Kasumi-1 (cell line): Measurements from ENCODE around the gene GBP6.
"Not testable (repeated sequence)": the region's sequence is repeated elsewhere in the genome, so short reads cannot be mapped to it uniquely, and the experiment has no call there.

Experiments
- DNase-seq, 2 experiments: peaks; one replicate each; lab custom pipeline; 2025; lab: John Stamatoyannopoulos, UW

The GBP6 gene, protein sequence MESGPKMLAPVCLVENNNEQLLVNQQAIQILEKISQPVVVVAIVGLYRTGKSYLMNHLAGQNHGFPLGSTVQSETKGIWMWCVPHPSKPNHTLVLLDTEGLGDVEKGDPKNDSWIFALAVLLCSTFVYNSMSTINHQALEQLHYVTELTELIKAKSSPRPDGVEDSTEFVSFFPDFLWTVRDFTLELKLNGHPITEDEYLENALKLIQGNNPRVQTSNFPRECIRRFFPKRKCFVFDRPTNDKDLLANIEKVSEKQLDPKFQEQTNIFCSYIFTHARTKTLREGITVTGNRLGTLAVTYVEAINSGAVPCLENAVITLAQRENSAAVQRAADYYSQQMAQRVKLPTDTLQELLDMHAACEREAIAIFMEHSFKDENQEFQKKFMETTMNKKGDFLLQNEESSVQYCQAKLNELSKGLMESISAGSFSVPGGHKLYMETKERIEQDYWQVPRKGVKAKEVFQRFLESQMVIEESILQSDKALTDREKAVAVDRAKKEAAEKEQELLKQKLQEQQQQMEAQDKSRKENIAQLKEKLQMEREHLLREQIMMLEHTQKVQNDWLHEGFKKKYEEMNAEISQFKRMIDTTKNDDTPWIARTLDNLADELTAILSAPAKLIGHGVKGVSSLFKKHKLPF

DNA sequence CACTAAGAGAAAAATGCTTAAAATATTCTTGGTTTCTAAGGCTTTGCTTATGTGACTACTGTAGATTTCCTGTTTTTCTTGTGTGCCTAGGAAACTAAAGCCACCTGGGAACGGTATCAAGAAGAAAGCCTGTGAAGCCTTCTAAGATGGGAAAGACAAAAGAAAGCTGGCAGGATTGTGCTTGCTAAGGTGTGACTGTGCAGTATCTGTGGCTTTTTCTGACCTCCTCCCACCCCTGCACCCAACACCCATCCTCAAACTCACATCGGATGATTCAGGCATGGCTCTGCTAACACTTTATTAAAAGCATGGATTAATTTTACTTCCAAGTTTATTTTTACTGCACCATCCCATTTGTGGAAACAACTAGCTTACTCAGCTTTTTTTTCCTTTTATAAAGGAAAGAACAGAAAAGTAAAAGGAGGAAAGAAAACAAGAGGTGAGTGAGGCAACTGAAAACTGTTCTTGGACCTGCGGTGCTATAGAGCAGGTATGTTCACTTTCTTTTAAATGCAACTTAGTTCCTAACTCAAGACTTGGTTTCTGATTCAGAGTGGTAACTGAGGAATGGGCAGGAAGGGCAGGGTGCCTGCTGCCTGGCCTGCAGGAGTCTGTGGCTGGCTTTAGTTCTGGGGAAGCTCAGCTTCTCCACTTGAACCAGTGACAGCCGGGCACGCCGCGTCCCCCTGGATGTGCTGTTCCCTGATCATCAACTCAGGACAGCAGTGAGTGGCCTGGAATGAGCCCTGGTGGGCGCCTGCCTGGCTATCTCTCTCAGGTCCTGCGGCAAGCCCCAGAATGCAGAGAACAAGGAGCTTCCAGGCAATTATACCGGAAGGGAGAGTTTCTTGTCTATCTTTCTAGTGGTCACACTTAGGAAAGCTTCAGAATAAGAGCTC, at the start of gene GBP6:
TSS of gene GBP6 (plus strand) at position 422 of the 899 bp plus-strand sequence. CDS start 4,493 bp downstream, outside the sequence.
- DNase-seq = no peak

DNA sequence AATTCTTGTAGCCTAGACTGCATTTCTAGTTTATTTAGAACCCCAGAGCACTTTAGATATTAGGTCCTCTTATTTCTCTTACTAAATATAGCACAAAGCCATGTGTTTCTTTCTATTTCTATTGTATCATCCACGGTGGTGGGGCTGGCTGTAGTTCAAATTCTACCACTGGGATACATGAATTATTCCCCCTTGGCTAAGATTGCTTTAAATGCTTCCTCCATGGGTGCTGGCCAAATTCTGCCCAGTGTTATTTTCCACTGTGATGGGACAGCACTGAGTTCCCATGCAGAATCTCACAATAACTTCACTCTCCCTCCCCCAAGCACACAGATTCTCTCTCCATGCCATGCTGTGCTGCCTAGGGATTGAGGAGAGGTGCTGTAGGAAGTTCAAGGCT, 41.5 kb upstream of the GBP6 start:
- no peak for DNase-seq

DNA sequence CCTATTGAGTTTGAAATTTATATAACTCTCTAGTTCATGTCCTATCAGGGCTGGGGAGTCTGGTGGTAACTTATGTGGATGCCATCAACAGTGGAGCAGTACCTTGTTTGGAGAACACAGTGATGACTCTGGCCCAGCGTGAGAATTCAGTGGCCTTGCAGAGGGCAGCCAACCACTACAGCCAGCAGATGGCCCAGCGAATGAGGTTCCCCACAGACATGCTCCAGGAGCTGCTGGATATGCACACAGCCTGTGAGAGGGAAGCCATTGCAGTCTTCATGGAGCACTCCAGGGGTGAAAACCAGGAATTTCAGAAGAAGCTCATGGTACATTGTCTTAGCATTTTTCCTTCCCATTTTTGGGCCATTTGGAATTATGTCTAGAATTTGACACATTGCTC, 32.0 kb upstream of the GBP6 start:
- DNase-seq = no peak

DNA sequence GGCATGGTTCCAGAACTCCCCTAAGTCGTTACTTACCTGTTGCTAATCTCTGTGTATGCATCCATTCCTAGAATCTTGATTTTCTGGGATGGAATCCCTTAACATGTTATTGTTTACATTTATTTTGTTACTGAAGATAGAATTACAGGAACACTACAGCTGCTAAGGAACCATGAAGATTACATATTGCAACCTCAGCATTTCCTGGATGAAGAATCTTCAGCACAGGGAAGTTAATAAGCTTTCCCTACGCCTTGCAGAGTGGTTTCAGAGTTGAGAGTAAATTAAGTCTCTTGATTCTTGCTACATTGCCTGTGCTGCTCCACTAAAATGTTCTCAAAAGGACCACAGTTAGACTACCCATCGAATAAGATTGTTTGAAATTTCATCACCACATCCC, 31.4 kb upstream of the GBP6 start:
- DNase-seq = no peak

DNA sequence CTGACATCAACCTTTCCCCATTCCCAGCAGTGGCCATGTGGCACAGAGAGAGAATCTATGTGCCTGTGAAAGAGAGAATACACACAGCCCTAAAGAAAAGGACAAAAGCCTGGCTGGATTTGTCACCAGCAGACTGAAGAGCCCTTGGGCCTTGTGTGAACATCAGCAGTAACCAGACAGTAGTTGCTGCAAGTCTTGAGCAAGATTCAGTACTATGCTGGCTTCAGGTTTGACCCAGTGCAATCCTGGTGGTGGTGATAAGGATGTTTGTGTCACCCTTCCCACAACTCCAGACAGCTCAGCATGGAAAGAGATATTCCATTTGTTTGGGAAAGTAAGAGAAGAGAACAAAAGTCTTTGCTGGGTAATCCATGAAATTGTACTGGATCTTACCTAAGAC, 28.4 kb upstream of the GBP6 start:
- DNase-seq = no peak

DNA sequence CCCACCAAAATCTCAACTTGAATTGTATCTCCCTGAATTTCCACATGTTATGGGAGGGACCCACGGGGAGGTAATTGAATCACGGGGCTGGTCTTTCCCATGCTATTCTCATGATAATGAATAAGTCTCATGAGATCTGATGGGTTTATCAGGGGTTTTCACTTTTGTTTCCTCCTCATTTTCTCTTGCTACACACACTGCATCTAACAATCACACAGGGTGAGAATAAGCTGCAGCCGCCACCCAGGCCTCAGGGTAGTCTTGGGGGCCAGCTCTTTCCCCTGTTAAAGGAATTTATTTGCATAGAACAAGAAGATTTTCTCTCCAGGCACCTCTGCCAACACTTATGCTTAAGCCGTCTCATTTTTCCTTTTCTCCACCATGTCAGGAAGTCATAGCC, 26.0 kb upstream of the GBP6 start:
- no peak for DNase-seq

DNA sequence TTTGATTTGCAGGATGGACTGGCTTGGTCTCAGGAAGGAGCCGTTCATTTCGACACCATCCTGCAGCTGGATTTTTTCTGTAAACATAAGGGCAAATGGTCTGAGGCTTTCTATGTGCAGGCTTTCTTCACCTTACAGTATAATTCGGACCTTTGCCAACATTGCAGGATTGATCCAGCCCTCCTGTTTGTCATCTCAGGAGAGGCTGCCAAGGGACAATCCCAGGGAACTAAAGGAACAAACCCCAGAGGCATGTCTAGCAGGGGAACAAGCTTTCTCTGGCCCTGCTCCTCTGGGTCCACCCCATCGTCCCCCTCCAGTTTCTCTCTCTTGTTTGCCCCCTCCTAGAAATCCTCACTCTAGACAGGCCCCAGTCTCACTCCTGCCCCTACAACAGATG, 24.8 kb upstream of the GBP6 start:
- DNase-seq = no peak

DNA sequence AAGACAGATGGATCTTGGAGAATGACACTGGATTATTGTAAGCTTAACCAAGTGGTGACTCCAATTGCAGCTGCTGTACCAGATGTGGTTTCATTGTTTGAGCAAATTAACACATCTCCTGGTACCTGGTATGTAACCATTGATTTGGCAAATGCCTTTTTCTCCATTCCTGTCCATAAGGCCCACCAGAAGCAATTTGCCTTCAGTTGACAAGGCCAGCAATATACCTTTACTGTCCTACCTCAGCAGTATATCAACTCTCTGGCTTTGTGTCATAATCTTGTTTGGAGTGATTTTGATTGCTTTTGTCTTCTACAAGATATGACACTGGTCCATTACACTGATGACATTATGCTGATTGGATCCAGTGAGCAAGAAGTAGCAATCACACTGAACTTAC, 18.4 kb upstream of the GBP6 start:
- DNase-seq = not testable (repeated sequence)

DNA sequence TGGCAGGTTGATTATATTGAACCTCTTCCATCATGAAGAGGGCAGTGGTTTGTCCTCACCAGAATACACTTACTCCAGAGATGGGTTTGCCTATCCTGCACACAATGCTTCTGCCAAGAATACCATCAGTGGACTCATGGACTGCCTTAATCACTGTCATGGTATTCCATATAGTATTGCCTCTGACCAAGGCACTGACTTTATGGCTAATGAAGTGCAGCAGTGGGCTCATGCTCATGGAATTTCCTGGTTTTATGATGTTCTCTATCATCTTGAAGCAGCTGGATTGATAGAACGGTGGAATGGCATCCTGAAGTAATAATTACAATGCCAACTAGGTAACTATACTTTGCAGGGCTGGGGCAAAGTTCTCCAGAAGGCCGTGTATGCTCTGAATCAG, 16.6 kb upstream of the GBP6 start:
- DNase-seq = no peak

DNA sequence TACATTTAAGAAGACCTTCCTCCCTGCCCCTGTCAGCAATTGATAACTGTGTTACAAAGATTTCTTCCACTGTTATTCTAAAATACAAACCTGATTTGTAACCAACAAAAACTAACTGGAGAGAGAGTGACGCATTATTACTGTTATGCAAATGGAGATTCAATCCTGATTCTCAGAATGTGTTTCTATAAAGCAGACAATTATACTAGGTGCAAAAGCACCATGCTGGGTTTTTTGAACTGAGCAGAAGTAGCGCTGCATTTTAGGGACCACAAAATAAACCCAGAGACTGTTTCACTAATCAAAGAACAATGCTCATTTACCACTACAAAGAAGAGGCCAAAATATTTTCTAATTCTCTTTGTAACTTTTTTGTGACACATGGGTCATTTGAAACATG, 13.6 kb upstream of the GBP6 start:
- no peak for DNase-seq

DNA sequence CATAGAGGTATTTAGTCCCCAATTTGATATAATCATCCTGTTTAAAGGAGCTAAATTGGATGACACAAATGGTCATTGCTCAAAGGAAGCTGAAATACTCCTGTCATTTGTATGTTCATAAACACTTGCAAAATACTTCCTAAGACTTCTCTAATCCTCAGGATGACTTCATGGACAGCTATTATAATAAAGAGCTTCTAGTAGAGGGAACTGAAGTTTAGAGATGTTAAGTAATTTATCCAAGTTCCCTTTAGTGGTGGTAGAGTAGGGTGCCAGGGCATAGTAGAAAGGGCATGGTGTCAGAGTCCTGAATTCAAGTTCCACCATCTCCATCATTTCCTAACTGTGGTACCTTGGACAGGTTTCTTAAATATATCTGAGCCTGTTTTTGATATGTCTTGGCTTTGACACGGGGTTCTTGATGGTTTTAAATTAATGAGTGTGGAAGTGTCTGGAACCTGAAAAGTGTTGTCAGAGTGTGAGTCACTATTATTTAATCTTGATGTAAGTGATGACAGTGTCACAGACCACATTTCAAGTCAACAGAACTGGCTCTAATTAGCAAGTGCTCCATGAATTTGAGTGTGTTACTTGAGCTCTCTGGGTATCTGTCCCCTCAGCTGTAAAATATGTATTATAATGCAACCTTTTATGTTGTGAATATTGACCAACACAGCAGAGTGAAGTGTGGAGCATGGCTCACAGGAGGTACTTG, 12.1 kb upstream of the GBP6 start:
- no peak for DNase-seq

DNA sequence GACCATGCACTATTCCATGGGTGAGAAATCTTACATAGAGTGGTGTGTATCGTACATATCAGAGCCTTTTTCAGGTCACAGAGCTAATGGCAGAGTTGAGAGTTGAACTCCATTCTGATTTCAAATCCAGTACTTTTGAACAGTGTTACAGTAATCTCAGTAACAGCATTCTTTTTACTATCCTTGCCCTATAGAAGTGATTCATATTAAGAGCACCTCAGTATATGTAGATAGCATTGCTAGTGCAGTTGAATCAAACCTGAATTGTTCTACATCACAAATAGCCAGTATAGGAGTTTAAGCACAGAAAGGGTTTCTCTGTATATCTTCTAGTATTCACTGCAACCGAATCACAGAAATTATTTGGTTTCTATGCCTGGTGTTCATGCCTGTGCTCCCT, 11.4 kb upstream of the GBP6 start:
- no peak for DNase-seq

DNA sequence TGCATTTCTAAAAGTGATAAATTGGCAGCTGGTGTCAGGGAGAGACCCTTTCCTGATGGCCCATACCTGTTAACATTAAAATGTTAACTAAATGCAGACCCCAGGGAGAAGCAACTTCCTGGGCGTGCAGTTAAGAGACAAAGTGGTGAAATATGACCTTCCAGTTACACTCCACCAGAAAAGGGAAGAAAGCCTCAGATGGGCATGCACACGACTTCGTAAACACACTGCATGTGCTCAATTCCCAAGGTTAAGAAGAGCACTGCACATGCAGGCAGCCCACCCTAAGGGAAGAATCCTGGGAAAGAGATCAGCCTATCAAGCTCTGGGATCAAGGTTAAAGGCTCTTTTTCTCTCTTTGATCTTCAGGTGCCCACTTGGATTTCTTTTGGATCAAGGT, 9.7 kb upstream of the GBP6 start:
- DNase-seq = peak; percentile 35 to 57

DNA sequence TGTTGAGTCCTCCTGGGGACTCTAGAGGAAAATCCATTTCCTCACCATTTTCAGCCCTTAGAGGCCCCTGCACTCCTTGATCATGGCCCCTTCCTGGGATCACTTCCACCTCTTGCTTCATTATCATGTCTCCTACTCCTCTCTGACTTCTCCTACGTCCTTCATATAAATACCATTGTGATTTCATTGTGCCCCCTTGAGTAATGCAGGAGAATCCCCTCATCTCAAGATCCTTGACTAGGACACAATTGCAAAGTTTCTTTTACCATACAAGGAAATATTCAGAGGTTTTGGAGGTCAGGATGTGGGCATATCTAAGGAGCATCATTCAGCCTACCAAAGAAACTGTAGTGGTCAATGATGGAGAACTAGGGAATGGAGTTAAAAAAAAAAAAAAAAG, 8.8 kb upstream of the GBP6 start:
- DNase-seq = no peak

DNA sequence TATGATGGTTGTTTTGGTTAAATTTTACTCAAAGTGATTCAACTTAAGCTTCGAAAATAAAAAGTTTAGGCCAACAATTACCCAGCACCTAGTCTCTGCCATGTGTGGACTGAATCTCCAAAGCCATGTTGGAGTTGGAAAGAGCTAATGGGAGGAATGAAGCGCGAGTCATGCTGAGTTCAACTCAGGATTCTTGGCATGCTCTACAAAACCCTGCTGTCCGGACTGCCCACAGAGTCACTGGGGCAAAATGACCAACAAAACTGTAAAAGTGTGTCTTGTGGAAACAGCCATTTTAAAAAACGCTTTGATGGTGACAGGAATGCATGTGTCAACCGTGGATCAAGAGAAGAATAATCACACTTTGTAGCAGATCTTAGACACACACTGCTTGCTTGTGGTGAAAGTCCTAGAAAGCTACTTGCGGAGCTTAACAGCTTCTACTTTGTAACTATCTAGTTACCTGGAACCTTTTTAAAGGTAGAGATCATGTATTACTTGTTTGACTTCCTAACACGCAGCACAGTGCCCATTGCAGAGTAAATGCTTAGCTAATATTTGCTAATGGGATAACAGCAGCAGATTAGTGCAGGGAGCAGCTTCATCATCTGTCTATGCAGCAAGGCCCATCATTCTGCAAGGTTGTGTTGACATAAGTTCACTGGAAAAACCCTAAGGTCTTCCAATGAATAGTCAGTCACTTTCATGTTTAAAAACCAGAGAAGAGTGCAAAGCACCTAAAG, 7.0 kb upstream of the GBP6 start:
- no peak for DNase-seq

DNA sequence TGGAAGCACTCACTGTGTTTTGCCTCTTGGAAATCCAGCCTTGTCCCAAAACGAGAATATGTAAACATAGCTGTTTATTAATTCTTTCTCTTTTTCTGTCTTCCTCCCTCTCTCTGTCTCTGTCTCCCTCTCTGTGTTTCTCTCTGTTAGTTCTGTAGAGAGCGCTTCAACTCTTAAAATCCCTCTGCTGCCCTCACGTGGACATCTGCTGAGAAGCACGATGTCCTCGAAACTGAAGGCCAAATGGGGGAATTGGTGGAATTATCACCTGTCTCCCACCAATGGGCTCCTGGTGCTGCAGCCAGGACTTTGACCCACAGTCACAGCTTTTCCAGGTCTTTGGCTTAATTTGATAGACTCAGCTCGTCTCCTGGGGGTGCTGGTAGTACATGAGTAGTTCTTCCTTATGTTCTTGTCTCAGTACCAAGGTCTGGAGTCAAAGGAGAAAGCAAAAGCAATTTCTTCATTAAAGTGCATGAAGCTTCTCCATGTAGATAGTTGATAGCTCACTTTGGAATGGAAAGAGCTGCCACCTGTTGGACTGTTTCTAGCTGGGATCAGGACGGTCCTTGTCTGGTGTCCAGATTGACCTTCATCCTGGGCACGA, 5.5 kb upstream of the GBP6 start:
- DNase-seq = peak; percentile 85 to 92

DNA sequence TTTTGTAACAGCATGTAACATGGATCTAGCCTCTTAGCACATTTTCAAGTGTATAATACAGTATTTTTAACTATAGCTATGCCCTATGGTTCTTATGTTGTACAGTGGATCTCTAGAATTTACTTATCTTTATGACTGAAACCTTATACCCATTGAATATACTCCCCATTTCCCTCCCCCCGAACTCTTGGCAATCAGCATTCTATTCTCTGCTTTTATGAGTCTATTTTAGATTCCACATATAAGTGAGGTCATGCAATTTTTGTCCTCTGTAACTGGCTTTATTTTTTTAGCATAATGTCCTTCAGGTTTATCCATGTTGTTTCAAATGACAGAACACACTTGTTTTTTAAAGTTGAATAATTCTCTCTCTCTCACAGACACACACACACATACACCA, 3.1 kb upstream of the GBP6 start:
- DNase-seq = no peak

DNA sequence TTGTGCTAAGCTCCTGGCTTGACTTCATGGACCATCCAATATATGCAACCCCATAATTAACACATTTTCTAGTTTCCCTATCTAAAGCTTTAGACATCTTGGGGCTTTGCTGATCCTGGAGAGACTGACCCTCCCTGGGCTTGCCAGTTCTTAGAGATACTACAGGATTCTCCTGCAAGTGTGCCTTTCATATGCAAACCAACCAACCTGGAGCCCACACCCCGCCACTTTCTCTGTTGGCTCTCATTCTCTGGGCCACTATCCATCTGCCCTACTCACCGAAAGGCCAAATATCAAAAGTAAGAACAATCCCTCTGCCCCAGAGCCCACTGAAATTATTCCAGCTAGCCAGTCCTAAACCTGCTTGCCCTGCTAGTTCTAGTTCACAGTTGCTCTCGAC, 2.2 kb upstream of the GBP6 start:
- no peak for DNase-seq

DNA sequence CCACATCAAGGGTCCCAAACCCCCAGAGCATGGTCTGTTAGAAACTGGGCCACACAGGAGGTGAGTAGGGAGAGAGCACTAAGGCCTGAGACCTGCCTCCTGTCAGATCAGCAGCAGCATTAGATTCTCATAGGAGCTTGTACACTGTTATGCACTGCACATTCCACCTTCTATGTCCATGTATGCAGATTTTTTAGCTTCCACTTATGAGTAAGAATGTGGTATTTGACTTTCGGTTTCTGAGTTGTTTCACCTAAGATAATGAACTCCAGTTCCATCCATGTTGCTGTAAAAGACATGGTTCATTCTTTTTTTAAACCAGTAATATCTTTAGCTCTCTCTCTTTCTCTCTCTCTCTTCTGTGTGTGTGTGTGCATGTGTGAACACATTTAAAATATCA, 663 bp upstream of the GBP6 start:
- no peak for DNase-seq

DNA sequence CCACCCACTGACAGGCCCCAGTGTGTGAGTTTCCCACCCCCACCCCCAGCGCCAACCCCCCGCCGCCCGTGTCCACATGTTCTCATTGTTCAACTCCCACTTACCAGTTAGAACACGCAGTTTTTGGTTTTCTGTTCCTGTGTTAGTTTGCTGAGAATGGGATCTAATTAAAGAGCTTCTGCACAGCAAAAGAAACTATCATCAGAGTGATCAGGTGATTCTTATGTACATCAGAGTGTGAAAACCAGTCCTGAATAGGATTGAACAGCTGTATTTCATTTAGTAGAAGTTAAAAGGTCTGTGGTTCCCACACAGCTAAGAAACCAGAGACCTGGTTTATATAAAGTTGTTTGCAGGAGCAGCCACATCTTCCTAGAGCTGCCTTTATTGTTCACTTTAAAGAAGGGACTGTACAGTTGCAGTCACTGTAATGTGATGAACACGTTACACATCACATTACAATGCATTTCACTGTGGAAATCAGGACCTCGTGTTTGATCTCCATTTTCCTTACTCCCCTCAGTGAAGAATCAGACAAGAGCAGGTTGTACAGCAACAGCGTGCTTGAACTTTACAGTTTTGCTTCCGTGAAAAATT, 1.2 kb downstream of the GBP6 start:
- DNase-seq = no peak

DNA sequence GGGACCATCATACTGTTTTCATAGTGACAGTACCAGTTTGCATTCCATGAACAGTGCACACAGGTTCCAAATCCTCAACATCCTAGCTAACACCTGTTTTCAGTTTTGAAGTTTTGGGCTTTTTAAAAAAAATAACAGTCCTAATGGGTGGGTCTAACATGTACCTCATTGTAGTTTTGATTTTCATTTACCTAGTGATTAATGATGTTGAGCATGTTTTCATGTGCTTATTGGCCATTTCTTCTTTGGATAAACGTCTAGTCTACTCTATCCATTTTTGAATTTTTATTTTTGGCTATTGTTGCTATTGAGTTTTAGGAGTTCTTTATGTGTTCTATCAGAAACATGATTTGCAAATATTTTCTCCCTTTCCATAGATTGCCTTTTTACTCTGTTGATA, 3.4 kb downstream of the GBP6 start:
- no peak for DNase-seq
